Activated CD4-positive, alpha-beta T cell treated with anti-CD3 and anti-CD28 coated beads, Interleukin-2, amount 50 U/mL, for 24 hours (primary cell): ENCODE measurements around the gene KIAA0513.

Source experiments
- DNase-seq, 2 donors: peaks; one replicate each; pipeline ENCODE4 v3.0.0-alpha.2; 2020; ENCODE audit warnings: low read depth in 1 of 2, low spot score in 1 of 2

KIAA0513 gene

DNA sequence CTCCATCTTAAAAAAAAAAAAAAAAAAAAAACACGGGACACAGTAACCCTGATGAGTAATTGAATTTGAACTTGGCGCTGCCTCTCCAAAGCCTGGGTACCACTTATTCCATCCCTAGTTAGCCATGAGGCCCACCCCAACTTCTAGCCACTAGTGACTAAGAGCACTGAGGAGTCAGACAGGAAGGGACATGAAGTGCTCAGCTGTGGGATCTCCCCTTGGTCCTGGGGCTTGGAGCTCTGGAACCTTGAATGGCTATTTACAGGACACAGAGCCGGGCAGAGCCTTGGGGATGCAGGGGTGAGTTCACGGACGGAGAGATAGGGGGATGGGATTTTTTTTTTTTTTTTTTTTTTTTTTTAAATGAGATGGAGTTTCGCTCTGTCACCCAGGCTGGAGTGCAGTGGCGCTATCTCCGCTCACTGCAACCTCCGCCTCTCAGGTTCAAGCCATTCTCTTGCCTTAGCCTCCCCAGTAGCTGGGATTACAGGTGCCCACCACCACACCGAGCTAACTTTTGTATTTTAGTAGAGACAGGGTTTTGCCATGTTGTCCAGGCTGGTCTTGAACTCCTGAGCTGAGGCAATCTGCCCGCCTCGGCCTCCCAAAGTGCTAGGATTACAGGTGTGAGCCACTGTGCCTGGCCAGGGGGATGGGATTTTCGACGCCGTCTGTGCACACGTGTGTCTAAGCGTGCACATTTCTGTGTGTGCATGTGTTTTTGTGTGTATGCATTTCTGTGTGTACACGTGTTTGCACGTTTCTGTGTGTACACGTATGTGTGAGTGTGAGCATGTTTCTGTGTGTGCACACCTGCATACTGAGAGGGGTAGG is 105.1 kb downstream of the KIAA0513 start:
- DNase-seq: no peak

GRCh38 chr16:85133290-85133599 is 105.7 kb downstream of the KIAA0513 start:
- DNase-seq: no peak

DNA sequence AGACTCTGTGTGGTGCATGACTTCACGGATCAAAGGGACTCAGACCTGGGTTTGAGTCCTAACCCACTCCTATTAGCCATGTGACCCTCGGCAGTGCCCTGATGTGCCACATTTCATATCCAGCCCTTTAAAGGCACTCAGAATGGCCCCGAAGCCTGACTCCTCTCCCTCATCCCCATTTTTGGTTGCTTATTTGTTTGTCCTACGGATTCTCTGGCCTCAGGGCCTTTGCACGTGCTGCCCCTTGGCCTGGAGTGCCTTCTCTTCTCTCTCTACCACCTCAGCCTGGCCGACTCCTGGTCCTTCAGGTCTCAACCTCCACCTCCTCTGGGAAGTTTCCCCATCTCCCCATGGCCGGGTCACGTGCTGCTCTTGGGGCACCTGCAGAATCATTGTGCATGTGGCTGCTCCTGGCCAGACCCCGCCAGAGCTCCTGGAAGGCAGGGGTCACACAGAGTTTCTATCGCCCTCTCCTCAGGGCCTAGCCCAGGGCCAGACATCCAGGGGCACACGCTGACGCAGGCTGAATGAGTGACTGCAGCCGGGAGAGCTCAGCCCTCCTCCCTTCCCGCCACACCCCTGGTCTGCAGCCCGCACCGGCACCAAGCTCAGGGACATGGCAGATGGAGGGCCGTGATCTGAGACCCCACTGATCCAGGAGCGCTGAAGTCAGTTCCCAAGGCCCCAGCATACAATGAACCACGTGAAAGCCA is 106.6 kb downstream of the KIAA0513 start:
- no peak for DNase-seq

DNA sequence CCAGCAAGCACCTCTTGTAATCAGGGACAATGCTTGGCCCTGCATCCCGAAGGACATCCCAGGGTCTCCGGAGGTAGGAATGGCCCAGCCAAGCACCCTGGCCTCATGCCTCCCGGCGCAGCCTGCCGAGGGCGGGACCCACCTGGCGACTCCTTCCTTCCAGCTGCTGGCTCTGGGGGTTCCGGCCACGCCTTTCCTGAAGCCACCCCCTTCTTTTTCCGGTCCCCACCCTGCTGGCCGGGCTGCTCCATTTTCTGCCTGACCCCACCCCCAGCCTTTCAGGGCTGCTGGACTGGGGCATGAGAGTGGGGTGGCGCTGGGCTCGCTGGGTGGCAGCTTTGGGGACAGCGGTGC is 107.2 kb downstream of the KIAA0513 start:
- DNase-seq: no peak

- DNase-seq: no peak
These were observed 108.7 kb downstream of the KIAA0513 start for GRCh38 chr16:85136213-85136701.

GRCh38 chr16:85136702-85137322 is 109.2 kb downstream of the KIAA0513 start:
- no peak for DNase-seq

- DNase-seq: no peak
These were observed 109.9 kb downstream of the KIAA0513 start for GRCh38 chr16:85137323-85138072.

- DNase-seq: no peak
These were observed 110.7 kb downstream of the KIAA0513 start for GRCh38 chr16:85138073-85138824.

DNA sequence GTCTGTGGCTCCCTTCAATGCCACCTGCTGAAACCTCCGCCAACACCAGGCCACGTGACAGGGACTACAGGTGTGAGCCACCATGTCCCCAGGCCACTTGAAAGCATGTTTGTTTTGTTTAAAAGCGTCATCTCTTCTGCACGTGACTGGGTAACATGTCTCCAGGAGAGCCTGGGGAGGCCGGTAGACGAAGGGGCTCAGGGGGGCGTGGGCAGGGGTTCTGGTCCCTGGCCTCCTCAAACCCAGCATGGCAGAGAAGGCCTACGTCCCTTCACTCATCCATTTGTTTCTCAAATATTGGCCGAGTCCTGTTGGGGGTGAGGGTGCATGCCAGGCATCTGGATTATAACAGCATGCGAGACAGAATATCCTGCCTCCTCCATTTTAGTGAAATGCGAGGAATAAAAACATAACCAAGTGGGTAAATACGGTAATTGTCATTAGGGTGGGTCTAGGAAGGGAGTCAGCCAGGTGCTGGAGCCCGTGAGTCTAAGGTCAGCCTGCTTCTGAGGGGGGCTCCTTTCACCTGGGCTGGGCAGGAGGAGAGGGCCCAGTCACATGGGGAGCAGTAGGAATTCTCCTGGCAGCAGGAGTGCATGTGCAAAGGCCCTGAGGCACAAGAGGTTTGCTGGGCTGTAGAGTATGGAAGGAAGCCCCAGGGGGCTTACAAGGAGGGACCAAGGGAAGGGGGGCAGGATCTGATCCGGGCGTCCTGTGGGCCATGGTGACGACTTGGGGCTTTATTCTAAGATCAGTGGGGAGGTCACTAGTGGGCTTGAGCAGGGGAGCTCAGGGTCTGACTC is 111.4 kb downstream of the KIAA0513 start:
- no peak for DNase-seq

DNA sequence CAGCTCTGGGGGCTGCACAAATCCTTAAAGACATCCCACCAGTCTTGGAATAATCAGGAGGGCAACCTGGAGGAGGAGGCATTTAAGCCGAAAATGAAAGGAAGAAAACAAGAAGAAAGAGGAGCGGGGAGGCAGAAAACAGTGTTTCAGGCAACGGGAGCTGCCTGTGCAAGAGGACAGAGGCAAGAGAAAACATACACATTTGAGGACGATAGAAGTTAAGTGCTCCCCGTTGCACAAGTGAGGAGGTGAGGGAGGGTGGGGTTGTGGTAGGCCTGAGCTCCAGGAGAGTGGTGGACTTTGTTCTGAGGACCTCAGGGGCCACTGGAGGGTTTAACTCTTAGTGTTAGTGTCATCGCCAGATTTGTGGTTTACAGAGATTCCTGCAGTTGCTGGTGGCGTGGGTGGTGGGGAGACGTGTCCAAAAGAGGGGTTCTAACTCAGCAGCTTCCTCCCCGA is 112.3 kb downstream of the KIAA0513 start:
- DNase-seq: no peak

DNA sequence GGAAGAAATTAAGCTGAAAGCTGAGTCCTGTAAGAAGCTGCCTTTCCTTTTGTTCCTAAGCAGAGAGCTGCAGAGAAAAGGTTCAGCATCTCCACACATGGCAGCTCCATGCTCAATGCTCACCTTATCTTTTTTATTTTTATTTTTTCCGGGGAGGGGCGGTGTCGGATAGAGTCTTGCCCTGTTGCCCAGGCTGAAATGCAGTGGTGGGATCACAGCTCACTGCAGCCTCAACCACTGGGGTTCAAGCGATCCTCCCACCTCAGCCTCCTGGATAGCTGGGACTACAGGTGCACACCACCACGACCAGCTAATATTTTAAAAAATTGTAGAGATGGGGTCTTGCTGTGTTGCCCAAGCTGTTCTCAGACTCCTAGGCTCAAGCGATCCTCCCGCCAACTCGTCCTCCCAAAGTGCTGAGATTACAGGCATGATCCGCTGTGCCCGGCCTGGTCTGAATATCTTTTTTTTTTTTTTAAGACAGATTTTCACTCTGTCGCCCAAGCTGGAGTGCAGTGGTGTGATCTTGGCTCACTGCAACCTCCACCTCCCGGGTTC is 112.9 kb downstream of the KIAA0513 start:
- DNase-seq: no peak

GRCh38 chr16:85141491-85142128 is 114.0 kb downstream of the KIAA0513 start:
- no peak for DNase-seq

- DNase-seq: no peak
These were observed 114.5 kb downstream of the KIAA0513 start for GRCh38 chr16:85142129-85142513.

- DNase-seq: no peak
These were observed 115.2 kb downstream of the KIAA0513 start for GRCh38 chr16:85142771-85143211.
